GM18907 (cell line): Measurements from ENCODE around the gene RRBP1.

Source experiments
- ATAC-seq: cut with Tn5 transposase; IDR thresholded peaks from one replicate; pipeline ENCODE4 v1.9.1; 2021; ENCODE audit warnings: mild to moderate bottlenecking, moderate library complexity; ENCODE audit not compliant: unreplicated experiment

The RRBP1 gene

DNA sequence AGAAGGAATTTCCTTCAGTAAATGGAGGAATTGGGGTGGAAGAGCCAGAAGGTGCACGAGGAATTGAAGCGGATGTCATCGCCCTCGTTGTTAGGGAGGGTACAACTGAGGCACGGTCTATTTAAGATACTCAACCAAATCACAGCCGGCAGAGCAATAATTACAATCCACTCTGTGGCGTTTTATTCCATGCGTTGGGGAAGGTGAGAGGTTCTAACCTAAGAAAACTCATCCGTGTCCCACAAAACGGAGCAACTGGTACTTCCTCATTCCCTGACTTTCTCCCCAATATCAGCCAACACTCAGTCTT lies 802 bp upstream of the RRBP1 start:
- no peak for ATAC-seq

DNA sequence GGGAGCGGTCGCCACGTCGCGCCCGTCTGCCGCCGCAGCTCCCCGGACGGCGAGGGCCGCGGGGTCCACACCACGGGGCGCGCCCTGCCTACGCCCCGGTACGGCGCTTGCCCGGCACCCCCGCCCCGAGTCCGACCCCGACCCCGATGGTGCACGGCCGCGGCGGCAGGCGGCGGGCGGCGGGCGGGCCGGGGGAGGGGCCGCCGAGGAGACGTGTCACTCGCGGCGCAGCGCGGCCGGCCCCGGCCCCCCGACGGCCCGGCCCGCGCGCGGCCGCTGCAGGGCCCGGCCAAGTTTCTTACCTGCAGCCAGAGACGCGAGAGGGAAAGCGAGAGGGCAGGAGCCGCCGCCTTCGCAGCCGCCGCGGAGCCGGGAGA lies 328 bp downstream of the RRBP1 start:
- peak; percentile 15 for ATAC-seq

- peak; percentile 49 for ATAC-seq
These were observed 961 bp downstream of the RRBP1 start for GRCh38 chr20:17680836-17681725.

- no peak for ATAC-seq
These were observed 1.9 kb downstream of the RRBP1 start for GRCh38 chr20:17679941-17680835.

DNA sequence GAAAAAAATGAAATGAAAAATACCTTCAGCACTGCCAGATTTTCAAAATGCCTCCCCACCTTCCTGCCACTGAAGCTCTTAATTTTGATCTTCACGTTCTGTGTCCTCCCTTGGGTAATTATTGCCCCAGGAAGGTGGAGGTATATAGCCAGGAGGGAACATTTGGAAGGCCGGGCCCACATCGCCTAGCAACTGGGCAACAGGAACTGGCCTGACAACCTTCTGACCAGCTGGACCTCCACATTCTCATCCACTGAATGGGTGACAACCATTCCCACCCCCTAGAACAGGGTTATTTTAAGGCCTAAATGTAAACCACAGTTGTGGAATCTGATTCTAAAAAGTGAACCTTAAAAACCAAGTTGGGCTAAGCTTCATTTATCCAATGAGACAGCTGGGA lies 3.2 kb downstream of the RRBP1 start:
- no peak for ATAC-seq

DNA sequence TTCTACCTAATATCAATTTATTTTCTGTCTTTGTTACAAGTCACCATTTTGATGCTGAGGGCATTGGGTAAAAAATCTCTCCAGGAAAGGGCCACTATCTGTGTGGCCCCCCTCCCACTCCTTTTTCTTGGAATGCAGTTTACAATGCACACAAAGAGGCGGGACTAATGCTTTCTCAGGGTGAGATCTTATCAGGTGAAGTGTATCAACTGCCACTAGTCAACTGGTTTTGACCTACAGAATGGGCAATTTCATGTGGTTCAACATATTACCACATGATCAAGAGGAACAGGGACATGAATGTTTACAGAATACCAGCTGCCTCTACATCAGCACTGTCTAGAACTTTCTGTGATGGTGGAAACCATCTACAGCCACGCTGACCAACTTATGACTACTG lies 3.7 kb downstream of the RRBP1 start:
- no peak for ATAC-seq

DNA sequence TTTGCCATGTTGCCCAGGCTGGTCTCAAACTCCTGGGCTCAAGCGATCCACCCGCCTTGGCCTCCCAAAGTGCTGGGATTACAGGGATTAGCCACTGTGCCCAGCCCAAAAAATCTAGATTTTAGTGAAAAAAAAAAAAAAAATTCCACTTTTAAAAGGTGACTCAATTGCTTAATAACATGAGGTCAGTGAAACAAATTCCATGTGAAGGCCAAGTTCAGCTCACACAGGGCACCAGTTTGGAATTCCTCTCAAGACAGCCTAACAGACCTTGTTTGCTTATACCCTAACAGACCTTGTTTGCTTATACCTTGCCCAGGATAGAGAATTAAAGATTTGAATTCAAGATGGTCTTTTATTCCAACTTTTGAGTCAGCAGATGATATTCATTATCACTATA lies 5.1 kb downstream of the RRBP1 start:
- ATAC-seq, result no peak

DNA sequence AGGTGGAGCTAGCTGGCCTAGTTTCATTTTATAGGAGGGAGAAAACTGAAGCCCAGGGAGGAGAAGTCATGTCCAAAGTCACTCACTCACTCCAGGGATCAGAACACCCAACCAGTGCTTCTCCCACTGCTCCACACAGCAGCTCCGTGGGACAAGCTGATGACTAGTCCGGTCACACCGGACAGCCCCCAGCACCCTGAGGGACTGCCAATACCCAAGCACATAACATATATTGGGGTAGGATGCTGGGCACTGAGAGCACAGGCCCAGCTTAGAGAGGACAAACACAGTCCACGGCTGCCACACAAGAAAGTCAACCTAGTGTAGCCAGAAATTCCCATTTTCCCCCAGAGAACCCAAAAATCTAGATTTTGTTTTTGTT lies 5.7 kb downstream of the RRBP1 start:
- ATAC-seq, result no peak

GRCh38 chr20:17675519-17676377 lies 6.3 kb downstream of the RRBP1 start:
- no peak for ATAC-seq

DNA sequence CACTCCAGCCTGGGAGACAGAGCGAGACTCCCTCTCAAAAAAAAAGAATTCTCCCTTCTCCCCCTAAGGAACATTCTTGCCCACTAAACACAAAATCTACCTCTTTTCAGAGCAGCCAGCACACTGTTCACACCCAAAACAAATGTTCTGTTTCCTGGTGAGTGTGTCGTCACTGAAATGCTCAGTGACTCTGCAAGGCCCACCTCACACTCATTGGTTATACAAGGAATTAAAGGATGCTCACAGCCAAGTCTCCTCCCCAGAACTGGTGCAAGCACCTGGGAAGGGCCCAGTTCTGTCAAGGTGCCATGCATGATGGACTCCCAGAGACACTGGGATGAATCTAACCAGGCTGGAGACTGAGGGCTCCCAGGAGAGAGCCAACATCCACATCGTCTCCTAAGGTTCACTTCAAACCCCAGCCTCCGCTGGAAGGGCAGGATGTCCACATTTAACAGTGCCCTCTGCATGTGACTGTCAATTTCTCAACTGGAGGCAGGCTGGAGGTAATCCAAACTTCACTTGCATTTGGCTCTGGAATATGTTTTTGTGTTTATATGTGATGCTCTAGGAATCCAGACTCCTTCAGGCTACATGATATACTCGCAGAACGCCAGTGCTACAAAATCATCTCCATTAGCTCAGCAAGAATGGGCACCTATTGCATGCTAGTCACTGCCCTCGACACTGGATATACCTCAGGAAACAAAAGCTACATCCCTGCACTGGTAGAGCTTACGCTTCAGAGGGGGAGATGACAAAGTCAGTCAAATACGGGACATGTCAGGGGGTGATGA lies 7.1 kb downstream of the RRBP1 start:
- no peak for ATAC-seq

DNA sequence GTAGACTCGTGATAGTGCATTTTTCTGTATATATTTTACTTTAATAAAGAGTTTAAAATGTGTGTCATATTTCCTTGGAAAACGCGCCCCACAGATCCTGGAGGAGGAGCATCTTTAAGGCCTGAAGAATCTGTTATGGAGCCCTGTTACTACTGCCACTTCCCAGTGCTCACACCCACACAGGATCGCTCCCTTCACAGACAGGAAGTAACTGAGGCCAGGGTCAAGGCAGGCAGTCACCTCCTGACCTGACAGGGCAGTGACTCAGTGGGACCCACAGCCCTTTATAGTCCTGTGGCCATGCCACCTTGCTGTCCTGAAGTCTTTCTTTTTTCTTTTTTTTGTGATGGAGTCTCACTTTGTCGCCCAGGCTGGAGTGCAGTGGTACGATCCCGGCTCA lies 9.0 kb downstream of the RRBP1 start:
- no peak for ATAC-seq

DNA sequence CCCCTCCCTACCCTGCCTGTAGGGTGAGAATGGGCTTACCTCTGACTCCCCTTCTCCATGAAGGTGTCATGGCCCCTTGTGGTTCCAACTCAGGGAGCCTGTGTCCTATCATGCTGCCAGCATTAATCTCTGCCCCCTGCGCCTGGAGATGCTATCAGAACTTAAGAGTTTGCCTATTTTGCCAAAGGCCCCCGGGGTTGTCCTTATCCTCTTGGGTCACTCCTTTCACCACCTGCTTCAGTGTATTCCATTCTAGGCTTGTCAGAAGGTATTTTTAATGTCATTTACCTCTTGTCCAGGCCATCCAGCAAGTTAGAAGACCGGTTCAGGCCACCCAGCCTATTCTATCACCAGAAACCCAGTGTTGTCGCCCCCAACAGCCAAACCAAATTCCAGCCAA lies 10.5 kb downstream of the RRBP1 start:
- no peak for ATAC-seq

DNA sequence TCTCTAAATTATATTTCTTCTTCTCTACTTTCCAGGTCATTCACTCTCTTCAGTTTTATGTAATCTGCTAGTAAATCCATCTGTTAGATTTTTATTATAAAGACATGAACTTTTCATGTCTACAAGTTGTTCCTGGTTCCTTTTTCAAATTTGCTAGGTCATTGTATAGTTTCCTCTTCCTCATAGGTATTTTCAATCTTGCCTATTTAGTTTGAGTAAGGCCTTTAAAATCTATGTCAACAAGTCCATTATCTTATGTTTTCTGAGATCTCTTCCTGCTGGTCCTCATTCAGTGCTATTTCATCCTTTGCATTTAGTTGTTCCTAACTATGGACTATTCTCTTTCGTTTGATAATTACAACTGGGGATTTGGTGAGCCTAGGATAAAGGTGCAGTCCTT lies 11.0 kb downstream of the RRBP1 start:
- no peak for ATAC-seq

DNA sequence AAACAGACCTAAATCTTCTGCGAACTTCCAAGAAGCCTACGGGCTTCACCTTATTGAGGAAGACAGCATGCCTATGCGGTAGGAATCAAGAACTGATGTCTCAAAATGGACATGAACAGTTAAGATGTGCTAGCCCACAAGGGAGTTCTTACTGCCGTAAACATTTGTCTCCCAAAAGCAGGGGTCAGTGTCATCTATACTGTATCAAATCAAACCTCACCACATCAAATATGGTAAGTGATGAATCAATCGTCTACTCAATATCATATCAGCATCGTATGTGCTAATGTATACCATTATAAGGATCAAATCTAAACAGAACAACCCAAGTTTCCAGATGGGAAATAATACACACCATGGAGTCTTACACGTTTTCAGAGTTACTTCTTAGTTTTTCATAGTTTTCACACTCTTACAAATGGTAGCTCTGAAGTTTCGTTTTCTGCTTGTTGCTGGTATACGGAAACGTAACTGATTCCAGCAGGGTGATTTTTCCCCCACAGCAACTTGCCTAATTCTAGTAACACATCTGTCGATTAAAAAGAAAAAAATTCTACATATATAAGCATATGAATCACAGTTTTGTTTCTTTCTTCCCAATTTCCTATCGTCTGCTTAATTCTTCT lies 12.6 kb downstream of the RRBP1 start:
- no peak for ATAC-seq

DNA sequence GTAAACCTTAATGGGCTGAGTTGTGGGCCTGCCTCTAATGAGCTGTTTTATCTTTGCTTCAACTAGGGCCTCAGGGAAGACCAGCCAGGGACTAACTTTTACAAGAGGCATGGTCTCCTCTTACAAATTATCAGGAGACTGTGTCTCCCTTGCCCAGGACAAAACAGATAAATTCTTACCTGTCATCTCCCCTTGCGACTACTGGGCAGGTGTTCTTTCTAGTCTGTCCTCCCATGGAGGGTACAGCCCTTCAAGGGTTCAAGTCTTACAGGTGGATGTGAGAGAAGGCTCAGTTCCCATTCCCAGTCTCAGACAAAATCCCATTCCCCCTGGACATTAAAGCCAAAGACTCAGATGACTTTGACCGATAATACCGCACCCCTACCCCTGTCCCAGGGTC lies 13.6 kb downstream of the RRBP1 start:
- ATAC-seq, result no peak

GRCh38 chr20:17667445-17667844 lies 14.6 kb downstream of the RRBP1 start:
- no peak for ATAC-seq

DNA sequence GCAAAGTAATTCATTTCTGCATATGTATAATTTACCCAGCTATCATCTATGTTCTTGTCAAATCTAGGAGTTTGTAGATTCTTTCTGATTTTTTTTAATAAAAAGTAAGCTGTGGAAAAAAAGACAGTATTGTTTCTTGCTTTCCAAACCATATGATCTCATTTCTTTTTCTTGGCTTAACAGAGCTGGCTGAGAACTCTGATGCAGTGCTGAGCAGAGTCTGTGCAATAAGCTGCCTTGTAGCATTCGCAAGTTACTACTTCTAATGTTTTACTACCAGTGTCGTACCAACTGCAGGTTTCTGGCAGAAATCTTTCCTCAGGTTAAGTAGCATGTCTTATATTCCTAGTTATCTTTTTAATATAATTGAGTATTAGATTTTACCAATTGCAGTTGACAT lies 15.6 kb downstream of the RRBP1 start:
- ATAC-seq, result no peak

DNA sequence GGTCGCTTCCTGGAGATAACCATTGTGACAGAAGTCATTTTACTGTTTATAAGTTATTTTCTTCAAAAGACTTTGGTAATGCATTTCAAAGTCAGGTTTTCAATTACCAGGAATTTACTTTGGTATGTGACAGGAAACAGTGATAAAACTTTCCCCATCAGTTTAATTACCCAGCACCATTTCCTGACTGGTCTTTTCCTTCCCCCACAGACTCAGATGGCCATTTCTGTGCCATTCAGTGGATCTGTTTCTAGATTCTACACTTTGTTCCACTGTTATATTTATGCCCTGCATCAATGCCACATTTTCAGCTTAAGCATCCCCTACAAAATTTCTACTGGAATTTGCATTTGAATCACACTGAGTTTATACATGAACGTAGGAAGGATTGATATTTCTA lies 16.3 kb downstream of the RRBP1 start:
- ATAC-seq, result no peak

DNA sequence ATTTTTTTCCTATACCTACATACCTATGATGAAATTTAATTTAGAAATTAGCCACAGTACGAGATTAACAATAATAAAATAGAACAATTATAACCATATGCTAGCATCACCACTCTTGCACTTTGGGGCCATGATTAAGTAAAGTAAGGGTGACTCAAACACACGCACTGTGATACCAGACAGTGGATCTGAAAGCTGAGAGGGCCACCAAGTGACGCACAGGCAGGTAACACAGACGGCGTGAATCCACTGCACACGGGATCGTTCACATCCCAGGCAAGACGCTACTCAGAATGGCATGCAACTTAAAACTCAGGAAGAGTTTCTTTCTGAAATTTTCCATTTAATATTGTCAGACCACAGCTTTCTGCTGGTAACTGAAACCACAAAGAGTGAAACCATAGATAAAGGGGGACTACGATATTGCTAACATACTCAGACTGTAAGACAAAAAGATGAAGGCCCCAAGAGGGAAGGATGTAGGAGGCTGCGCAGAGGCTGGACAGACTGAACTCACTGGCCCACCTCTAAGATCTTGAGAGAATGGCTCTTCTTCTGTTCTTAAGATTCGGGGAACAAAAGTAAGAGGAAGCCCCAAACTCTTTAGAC lies 17.9 kb downstream of the RRBP1 start:
- no peak for ATAC-seq

DNA sequence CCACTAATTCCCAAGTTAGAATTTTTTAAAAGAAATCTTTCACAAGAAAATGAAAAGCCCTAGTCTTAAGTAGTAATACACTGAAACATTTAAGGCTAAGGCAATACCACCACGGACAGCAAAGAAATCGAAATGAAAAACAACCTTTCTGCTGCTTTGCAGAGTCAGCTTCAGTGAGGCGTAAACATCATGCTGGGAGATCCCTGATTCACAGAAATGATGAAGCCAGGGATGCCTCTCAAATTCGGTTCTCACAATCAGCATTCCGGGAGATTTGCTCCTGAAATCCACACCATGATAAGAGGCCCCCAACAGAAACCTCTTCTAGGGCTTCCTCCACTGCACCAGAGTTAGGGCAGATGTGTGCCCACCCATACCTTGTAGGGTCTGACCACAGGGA lies 18.6 kb downstream of the RRBP1 start:
- no peak for ATAC-seq
